Tibial nerve (tissue), 4 donors: Measurements from ENCODE around the gene UTP3.
A peak's percentile ranks its signal among the peaks of the same experiment; 100 is the strongest.

Experiments used
- EP300 ChIP-seq, 2 donors: sonication (generic); formaldehyde crosslinking; IDR thresholded peaks; one replicate each; pipeline ENCODE4 v1.6.1; 2017; ENCODE audit warnings: antibody characterized with exemption in 2 of 2, mild to moderate bottlenecking in 1 of 2
- POLR2A ChIP-seq, 2 donors: fragments of 450-650 bp; IDR thresholded peaks; one replicate each; pipeline ENCODE4 v1.6.1; 2017; ENCODE audit warnings: antibody characterized with exemption in 2 of 2, mild to moderate bottlenecking in 2 of 2, moderate library complexity in 2 of 2
- TF ChIP-seq, protein P1 (sequence below), 5 experiments: fragments of 200-600 bp in 3 of 5; fragments of 450-650 bp in 2 of 5; sonication (generic) in 3 of 5; IDR thresholded peaks; one replicate each; pipeline ENCODE4 v1.5.1; 2016 to 2019; ENCODE audit warnings: antibody characterized with exemption in 5 of 5, mild to moderate bottlenecking in 3 of 5, moderate library complexity in 2 of 5

GRCh38 chr4:70734168-70734954 lies 46.0 kb downstream of the UTP3 start:
- TF ChIP-seq, protein P1, sequence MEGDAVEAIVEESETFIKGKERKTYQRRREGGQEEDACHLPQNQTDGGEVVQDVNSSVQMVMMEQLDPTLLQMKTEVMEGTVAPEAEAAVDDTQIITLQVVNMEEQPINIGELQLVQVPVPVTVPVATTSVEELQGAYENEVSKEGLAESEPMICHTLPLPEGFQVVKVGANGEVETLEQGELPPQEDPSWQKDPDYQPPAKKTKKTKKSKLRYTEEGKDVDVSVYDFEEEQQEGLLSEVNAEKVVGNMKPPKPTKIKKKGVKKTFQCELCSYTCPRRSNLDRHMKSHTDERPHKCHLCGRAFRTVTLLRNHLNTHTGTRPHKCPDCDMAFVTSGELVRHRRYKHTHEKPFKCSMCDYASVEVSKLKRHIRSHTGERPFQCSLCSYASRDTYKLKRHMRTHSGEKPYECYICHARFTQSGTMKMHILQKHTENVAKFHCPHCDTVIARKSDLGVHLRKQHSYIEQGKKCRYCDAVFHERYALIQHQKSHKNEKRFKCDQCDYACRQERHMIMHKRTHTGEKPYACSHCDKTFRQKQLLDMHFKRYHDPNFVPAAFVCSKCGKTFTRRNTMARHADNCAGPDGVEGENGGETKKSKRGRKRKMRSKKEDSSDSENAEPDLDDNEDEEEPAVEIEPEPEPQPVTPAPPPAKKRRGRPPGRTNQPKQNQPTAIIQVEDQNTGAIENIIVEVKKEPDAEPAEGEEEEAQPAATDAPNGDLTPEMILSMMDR (IDR thresholded peaks at IDR 0.05), result no peak
- TF ChIP-seq POLR2A (IDR thresholded peaks at IDR 0.05) (no peak), EP300 (IDR thresholded peaks at IDR 0.05) (peak in 1 of 2 donors; percentile 31)
